HCT116 (cell line): ENCODE measurements around the gene ADIRF. TPM values are rescaled to one million over a fixed set of nuclear protein-coding genes. Genes with fewer than 3 reads are reported as not detected.

Experiments used
- ATAC-seq: fragments of 200-7000 bp; cut with Tn5 transposase; 2 replicates; pipeline ENCODE4 v1.9.1; 2020; ENCODE audit warnings: mild to moderate bottlenecking, moderate library complexity
- BruUV-seq: library from RNA; stranded (reverse); fragments of 400-500 nt; replicated peaks from 2 replicates; lab custom pipeline; 2021; lab: Mats Ljungman, UMichigan
- CTCF ChIA-PET: fragments of 300-600 bp; sonication (Branson Sonifier 250); formaldehyde crosslinking; loops from one replicate; lab custom pipeline; 2021; ENCODE audit warnings: antibody characterized with exemption; lab: Charles Lee
- POLR2A ChIA-PET: fragments of 300-600, 350-600 bp; sonication (Branson Sonifier 250); formaldehyde crosslinking; loops from one replicate; lab custom pipeline; 2021; ENCODE audit warnings: antibody characterized with exemption; lab: Charles Lee
- RAD21 ChIA-PET, 2 experiments: fragments of 300-600 bp; sonication (Branson Sonifier 250); formaldehyde crosslinking; loops; one replicate each; lab custom pipeline; 2023; ENCODE audit warnings: low total read pairs in 2 of 2; ENCODE audit not compliant: uncharacterized antibody in 2 of 2, unreplicated experiment in 2 of 2, low non-redundant PET in 1 of 2; lab: Charles Lee
- DNase-seq: peaks from one replicate; pipeline ENCODE4 v3.0.0-alpha.2; 2010; ENCODE audit warnings: low read depth, low spot score
- H2AFZ ChIP-seq: fragments of 200-600 bp; shearing (Covaris generic), sonication (generic); 2 replicates; pipeline ENCODE4 v1.6.1; 2017; ENCODE audit warnings: low read depth, mixed run types, mixed read lengths, antibody characterized with exemption, low read length; ENCODE audit not compliant: poor library complexity, severe bottlenecking
- H3K27ac ChIP-seq: 2 replicates; pipeline ENCODE4 v1.5.1; 2012; ENCODE audit warnings: low read depth, low read length
- H3K27me3 ChIP-seq: fragments of 200-600 bp; sonication (generic); 2 replicates; pipeline ENCODE4 v1.6.1; 2016; ENCODE audit warnings: mixed run types, low read length, mixed read lengths; ENCODE audit not compliant: insufficient read depth
- H3K36me3 ChIP-seq, 2 experiments: fragments of 200-500 bp in 1 of 2; fragments of 200-600 bp in 1 of 2; sonication (Bioruptor generic) in 1 of 2; sonication (generic) in 1 of 2; 2 replicates each; pipeline versions ENCODE4 v1.5.1 to v1.6.1; 2014 to 2016; ENCODE audit warnings: low read length in 2 of 2, inconsistent platforms in 1 of 2, mixed read lengths in 1 of 2, mixed run types in 1 of 2; ENCODE audit not compliant: insufficient read depth in 2 of 2, control insufficient read depth in 1 of 2
- H3K4me1 ChIP-seq, 2 experiments: fragments of 200-600 bp in 1 of 2; sonication (generic) in 1 of 2; 2 replicates each; pipeline versions ENCODE4 v1.5.1 to v1.6.1; 2012 to 2017; ENCODE audit warnings: low read length in 2 of 2, inconsistent platforms in 1 of 2, mild to moderate bottlenecking in 1 of 2, mixed read lengths in 1 of 2, mixed run types in 1 of 2, moderate library complexity in 1 of 2; ENCODE audit not compliant: insufficient read depth in 2 of 2, control insufficient read depth in 1 of 2
- H3K4me2 ChIP-seq: fragments of 200-600 bp; sonication (generic); 2 replicates; pipeline ENCODE4 v1.6.1; 2017; ENCODE audit warnings: mixed run types, low read length, mixed read lengths
- H3K4me3 ChIP-seq, 2 experiments: fragments of 200-600 bp in 1 of 2; sonication (generic) in 1 of 2; replicated peaks in 1 of 2; 2 replicates each; pipeline ENCODE4 v1.5.1; 2011 to 2016; ENCODE audit warnings: low read length in 2 of 2, control low read depth in 1 of 2, low read depth in 1 of 2, mild to moderate bottlenecking in 1 of 2, mixed read lengths in 1 of 2, mixed run types in 1 of 2
- H3K79me2 ChIP-seq: fragments of 200-600 bp; sonication (generic); 2 replicates; pipeline ENCODE4 v1.6.1; 2017; ENCODE audit warnings: mild to moderate bottlenecking, mixed run types, low read length, moderate library complexity, mixed read lengths; ENCODE audit not compliant: insufficient read depth
- H3K9ac ChIP-seq: fragments of 200-600 bp; sonication (generic); 2 replicates; pipeline ENCODE4 v1.6.1; 2016; ENCODE audit warnings: low read length, mixed read lengths
- H3K9me2 ChIP-seq: fragments of 200-600 bp; sonication (generic), shearing (Covaris generic); 2 replicates; pipeline ENCODE4 v1.6.1; 2017; ENCODE audit warnings: mixed run types, mild to moderate bottlenecking, moderate library complexity; ENCODE audit not compliant: insufficient read depth
- H3K9me3 ChIP-seq, 2 experiments: fragments of 200-500 bp in 1 of 2; fragments of 200-600 bp in 1 of 2; sonication (Bioruptor generic) in 1 of 2; sonication (generic) in 1 of 2; 2 replicates each; pipeline ENCODE4 v1.6.1; 2014 to 2017; ENCODE audit warnings: low read length in 2 of 2, mixed read lengths in 2 of 2, inconsistent platforms in 1 of 2, low read depth in 1 of 2, mild to moderate bottlenecking in 1 of 2, mixed run types in 1 of 2, moderate library complexity in 1 of 2; ENCODE audit not compliant: control insufficient read depth in 1 of 2, insufficient read depth in 1 of 2
- H4K20me1 ChIP-seq: fragments of 200-600 bp; sonication (generic), shearing (Covaris generic); 2 replicates; pipeline ENCODE4 v1.6.1; 2017; ENCODE audit warnings: mixed run types, mild to moderate bottlenecking, moderate library complexity; ENCODE audit not compliant: insufficient read depth
- EZH2phosphoT487 ChIP-seq: fragments of 200-600 bp; IDR thresholded peaks from 2 replicates; pipeline ENCODE4 v1.6.1; 2018; ENCODE audit warnings: antibody characterized with exemption, borderline replicate concordance
- POLR2AphosphoS5 ChIP-seq: IDR thresholded peaks from 2 replicates; pipeline ENCODE4 v1.6.1; 2011; ENCODE audit warnings: mild to moderate bottlenecking, low read depth, low read length, moderate library complexity
- SRF ChIP-seq: IDR thresholded peaks from 2 replicates; pipeline ENCODE4 v1.6.1; 2012; ENCODE audit warnings: low read depth
- intact Hi-C: fragments of 100-400 bp; cut with micrococcal nuclease; formaldehyde crosslinking; loops from 2 replicates; pipeline ENCODE4 v1.10.0; 2022
- total RNA-seq: library from RNA; stranded (reverse); gene quantifications from one replicate; pipeline ENCODE4 v1.2.1, GENCODE V29; 2021; ENCODE audit not compliant: unreplicated experiment

ADIRF gene
- total RNA-seq, 1 experiment from 2014 or later = 448 TPM

DNA sequence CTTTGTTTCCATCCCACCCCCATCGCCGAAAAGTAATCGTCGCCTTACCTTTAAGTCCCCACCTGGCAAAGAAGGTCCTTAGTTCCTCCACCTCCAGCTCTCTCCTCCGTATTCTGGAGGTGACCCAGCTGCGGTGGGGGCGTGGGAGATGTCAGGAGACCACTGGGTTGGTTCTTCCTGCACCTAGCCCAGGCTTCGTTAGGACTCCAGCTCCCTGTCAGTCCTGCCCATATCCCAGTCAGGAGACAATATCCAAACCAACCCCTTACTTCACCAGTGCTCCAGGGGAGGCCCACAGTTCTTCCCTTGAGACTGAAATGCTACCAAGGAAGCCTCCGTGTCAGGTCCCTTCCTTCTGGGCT lies 693 bp downstream of the ADIRF start:
- Histone ChIP-seq H3K4me3 (peak overlapping the region; percentile 70 to 79), H2AFZ (no peak overlapping the region), H3K9ac (peak overlapping the region; percentile 98), H3K4me2 (peak overlapping the region; percentile 90), H3K79me2 (peaks cover 35% of the 10 kb centered on the region), H3K27ac (peak overlapping the region; percentile 95), H4K20me1 (no peaks in the 10 kb centered on the region), H3K9me2 (no peaks in the 10 kb centered on the region), H3K27me3 (no peaks in the 10 kb centered on the region), H3K9me3 (no peaks in the 10 kb centered on the region), H3K4me1 (peaks cover 57 to 90% of the 10 kb centered on the region in 2 experiments), H3K36me3 (0 out of 4 replicates have a peak, but pooled peaks cover 0 to 5% of the 10 kb centered on the region in 2 experiments)
- no peak for DNase-seq
- ChIA-PET RAD21 (no interaction called here), CTCF (interaction anchor here (0.8 to 4.3 kb wide), 3 partner anchors 9 to 377 kb away, joined by 3 to 36 read pairs (median 3); partner anchors contain the start of gene SNCG), POLR2A (interaction anchor here (0.6 to 5.8 kb wide), 7 partner anchors 8 to 130 kb away, joined by 3 to 58 read pairs (median 5); partner anchors contain the start of genes MMRN2 and SNCG)
- no peak for ATAC-seq
- TF ChIP-seq POLR2AphosphoS5 (peak; percentile 41; the same call in 1 of the 2 replicates), EZH2phosphoT487 (no peak)
- BruUV-seq = no TSS peak
- intact Hi-C loops = no loop called here

GRCh38 chr10:86969421-86970041 lies 1.2 kb downstream of the ADIRF start:
- CTCF ChIA-PET = interaction anchor here (0.5 to 4.3 kb wide), 4 partner anchors 10 to 377 kb away, joined by 3 to 36 read pairs (median 3); partner anchors contain the start of gene SNCG
- no peaks in the 10 kb centered on the region for H4K20me1 ChIP-seq
- peak overlapping the region; percentile 70 to 79 for H3K4me3 ChIP-seq
- DNase-seq = no peak
- POLR2A ChIA-PET = interaction anchor here (1.1 to 5.8 kb wide), 5 partner anchors 11 to 127 kb away, joined by 3 to 58 read pairs (median 4); partner anchors contain the start of genes MMRN2 and SNCG
- H3K4me2 ChIP-seq = peak overlapping the region; percentile 90
- peak overlapping the region; percentile 98 for H3K9ac ChIP-seq
- H3K79me2 ChIP-seq = peaks cover 35% of the 10 kb centered on the region
- RAD21 ChIA-PET = interaction anchor here in 1 of 2 experiments (1.0 kb wide), 1 partner anchor 9 kb away, joined by 3 read pairs; no protein-coding TSS in a partner anchor
- no peak overlapping the region for H2AFZ ChIP-seq
- peak overlapping the region; percentile 95 for H3K27ac ChIP-seq
- 0 out of 4 replicates have a peak, but pooled peaks cover 0 to 5% of the 10 kb centered on the region in 2 experiments for H3K36me3 ChIP-seq
- no peaks in the 10 kb centered on the region for H3K9me3 ChIP-seq
- H3K9me2 ChIP-seq = no peaks in the 10 kb centered on the region
- intact Hi-C loops = loop anchor here (2.0 kb wide), 1 partner anchor 125 kb away; the partner anchor contains the start of genes GLUD1 and SHLD2
- peaks cover 57 to 90% of the 10 kb centered on the region in 2 experiments for H3K4me1 ChIP-seq
- TSS peak; percentile 38 for BruUV-seq
- no peaks in the 10 kb centered on the region for H3K27me3 ChIP-seq
- ATAC-seq = no peak
- 0 out of 2 replicates have a peak, but pooled peaks have one; percentile 42 for TF ChIP-seq POLR2AphosphoS5
- TF ChIP-seq SRF = no peak
- TF ChIP-seq, all 23 proteins: peak for 1
